PC-9 (cell line): Measurements from ENCODE around the gene MANEAL. TPM values are rescaled to one million over a fixed set of nuclear protein-coding genes. Genes with fewer than 3 reads are reported as not detected.

ENCODE experiments used
- BruUV-seq: library from RNA; stranded (reverse); fragments of 400-500 nt; replicated peaks from 2 replicates; lab custom pipeline; 2021; lab: Mats Ljungman, UMichigan
- CTCF ChIA-PET: fragments of 300-600 bp; sonication (Branson Sonifier 250); formaldehyde crosslinking; loops from one replicate; lab custom pipeline; 2022; ENCODE audit warnings: antibody characterized with exemption; lab: Charles Lee
- POLR2A ChIA-PET: fragments of 300-600 bp; sonication (Branson Sonifier 250); formaldehyde crosslinking; loops from one replicate; lab custom pipeline; 2022; ENCODE audit warnings: antibody characterized with exemption; ENCODE audit not compliant: unreplicated experiment; lab: Charles Lee
- DNase-seq, 2 experiments: peaks; one replicate each; pipeline versions ENCODE4 v3.0.0 to v3.0.0-alpha.2; 2015 to 2022; ENCODE audit warnings: mixed read lengths in 1 of 2
- H2AFZ ChIP-seq: fragments of 200-600 bp; sonication (generic); 2 replicates; pipeline ENCODE4 v1.8.1; 2017; ENCODE audit warnings: antibody characterized with exemption
- H3F3A ChIP-seq: fragments of 200-600 bp; sonication (generic); 2 replicates; pipeline ENCODE4 v1.8.1; 2017; ENCODE audit warnings: antibody characterized with exemption, mild to moderate bottlenecking, low read depth; ENCODE audit not compliant: insufficient read depth
- H3K27ac ChIP-seq: fragments of 200-600 bp; sonication (generic); 2 replicates; pipeline ENCODE4 v1.6.1; 2016; ENCODE audit warnings: mixed run types
- H3K27me3 ChIP-seq: fragments of 200-600 bp; sonication (generic); 2 replicates; pipeline ENCODE4 v1.6.1; 2016; ENCODE audit warnings: low read depth, mixed run types; ENCODE audit not compliant: insufficient read depth
- H3K36me3 ChIP-seq: fragments of 200-600 bp; sonication (generic); 2 replicates; pipeline ENCODE4 v1.6.1; 2016; ENCODE audit warnings: low read depth, mixed run types
- H3K4me1 ChIP-seq: fragments of 200-600 bp; sonication (generic); replicated peaks from 2 replicates; pipeline ENCODE4 v1.6.1; 2016; ENCODE audit warnings: mixed run types; ENCODE audit not compliant: insufficient read depth
- H3K4me2 ChIP-seq: fragments of 200-600 bp; sonication (generic); 2 replicates; pipeline ENCODE4 v1.6.1; 2017; ENCODE audit warnings: mixed run types
- H3K4me3 ChIP-seq: fragments of 200-600 bp; sonication (generic); 2 replicates; pipeline ENCODE4 v1.6.1; 2016; ENCODE audit warnings: mixed run types
- H3K79me2 ChIP-seq: fragments of 200-600 bp; sonication (generic); 2 replicates; pipeline ENCODE4 v1.6.1; 2017; ENCODE audit warnings: low read depth, mixed run types
- H3K9me2 ChIP-seq: fragments of 200-600 bp; sonication (generic); 2 replicates; pipeline ENCODE4 v1.8.1; 2017; ENCODE audit warnings: mild to moderate bottlenecking; ENCODE audit not compliant: insufficient read depth
- H3K9me3 ChIP-seq: fragments of 200-600 bp; sonication (generic); 2 replicates; pipeline ENCODE4 v1.8.1; 2016; ENCODE audit warnings: low read depth; ENCODE audit not compliant: insufficient read depth
- H4K20me1 ChIP-seq: fragments of 200-600 bp; sonication (generic); 2 replicates; pipeline ENCODE4 v1.8.1; 2017; ENCODE audit not compliant: insufficient read depth
- EZH2 ChIP-seq: fragments of 200-600 bp; sonication (generic); IDR thresholded peaks from 2 replicates; pipeline ENCODE4 v1.8.0; 2017; ENCODE audit warnings: antibody characterized with exemption, low read depth
- intact Hi-C: fragments of 100-400 bp; cut with micrococcal nuclease; formaldehyde crosslinking; loops from one replicate; pipeline ENCODE4 v1.10.0; 2022; ENCODE audit not compliant: unreplicated experiment
- total RNA-seq: library from RNA; stranded (reverse); gene quantifications from 2 replicates; pipeline ENCODE4 v1.2.3, GENCODE V29; 2021
- TF ChIP-seq, protein P1 (sequence below): fragments of 200-600 bp; sonication (generic); conservative IDR thresholded peaks from 2 replicates; pipeline ENCODE4 v1.6.1; 2017; ENCODE audit warnings: mixed run types, antibody characterized with exemption, mild to moderate bottlenecking, moderate library complexity

Gene MANEAL
- total RNA-seq, 1 experiment from 2014 or later, result 11.3 TPM

GRCh38 chr1:37809942-37810341, 16.3 kb downstream of the MANEAL start:
- CTCF ChIA-PET, result no interaction called here
- H3K79me2 ChIP-seq, result peaks cover 51% of the 10 kb centered on the region

GRCh38 chr1:37811027-37811655, 17.5 kb downstream of the MANEAL start:
- no peaks in the 10 kb centered on the region for H3K27me3 ChIP-seq
- no peak overlapping the region for H2AFZ ChIP-seq
- peaks cover 25% of the 10 kb centered on the region for H4K20me1 ChIP-seq
- BruUV-seq, result no TSS peak
- POLR2A ChIA-PET, result no interaction called here
- H3K27ac ChIP-seq, result no peak overlapping the region
- H3K9me3 ChIP-seq, result no peaks in the 10 kb centered on the region
- no peak overlapping the region for H3K4me3 ChIP-seq
- no peak overlapping the region for H3K4me2 ChIP-seq
- TF ChIP-seq EZH2, result no peak
- TF ChIP-seq, protein P1, sequence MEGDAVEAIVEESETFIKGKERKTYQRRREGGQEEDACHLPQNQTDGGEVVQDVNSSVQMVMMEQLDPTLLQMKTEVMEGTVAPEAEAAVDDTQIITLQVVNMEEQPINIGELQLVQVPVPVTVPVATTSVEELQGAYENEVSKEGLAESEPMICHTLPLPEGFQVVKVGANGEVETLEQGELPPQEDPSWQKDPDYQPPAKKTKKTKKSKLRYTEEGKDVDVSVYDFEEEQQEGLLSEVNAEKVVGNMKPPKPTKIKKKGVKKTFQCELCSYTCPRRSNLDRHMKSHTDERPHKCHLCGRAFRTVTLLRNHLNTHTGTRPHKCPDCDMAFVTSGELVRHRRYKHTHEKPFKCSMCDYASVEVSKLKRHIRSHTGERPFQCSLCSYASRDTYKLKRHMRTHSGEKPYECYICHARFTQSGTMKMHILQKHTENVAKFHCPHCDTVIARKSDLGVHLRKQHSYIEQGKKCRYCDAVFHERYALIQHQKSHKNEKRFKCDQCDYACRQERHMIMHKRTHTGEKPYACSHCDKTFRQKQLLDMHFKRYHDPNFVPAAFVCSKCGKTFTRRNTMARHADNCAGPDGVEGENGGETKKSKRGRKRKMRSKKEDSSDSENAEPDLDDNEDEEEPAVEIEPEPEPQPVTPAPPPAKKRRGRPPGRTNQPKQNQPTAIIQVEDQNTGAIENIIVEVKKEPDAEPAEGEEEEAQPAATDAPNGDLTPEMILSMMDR, result peak; percentile 85
- H3K9me2 ChIP-seq, result no peaks in the 10 kb centered on the region
- DNase-seq, result peak; percentile 72
- intact Hi-C loops, result no loop called here
- CTCF ChIA-PET, result no interaction called here
- H3K79me2 ChIP-seq, result peaks cover 39% of the 10 kb centered on the region
- peaks cover 28% of the 10 kb centered on the region for H3F3A ChIP-seq
- H3K36me3 ChIP-seq, result peaks cover 18% of the 10 kb centered on the region; the same call in 1 of the 2 replicates
- H3K4me1 ChIP-seq, result peaks cover 20% of the 10 kb centered on the region

More at GRCh38 chr1:37809942-37810341, 16.3 kb downstream of the MANEAL start:
- DNase-seq, result no peak
- 0 out of 2 replicates have a peak overlapping the region, but pooled peaks have one; percentile 86 for H3K4me2 ChIP-seq
- no peaks in the 10 kb centered on the region for H3K27me3 ChIP-seq
- no TSS peak for BruUV-seq
- H3K9me2 ChIP-seq, result no peaks in the 10 kb centered on the region
- H3K36me3 ChIP-seq, result peaks cover 30% of the 10 kb centered on the region
- no peak overlapping the region for H3K4me3 ChIP-seq
- H4K20me1 ChIP-seq, result peaks cover 34% of the 10 kb centered on the region
- TF ChIP-seq EZH2, result no peak
- TF ChIP-seq, protein P1, result no peak
- POLR2A ChIA-PET, result no interaction called here
- intact Hi-C loops, result loop anchor here (2.0 to 5.0 kb wide), 3 partner anchors 51 to 338 kb away; partner anchors contain the start of gene ZC3H12A
- peaks cover 20% of the 10 kb centered on the region for H3K4me1 ChIP-seq
- H3F3A ChIP-seq, result peaks cover 40% of the 10 kb centered on the region
- H2AFZ ChIP-seq, result no peak overlapping the region
- H3K9me3 ChIP-seq, result no peaks in the 10 kb centered on the region
- no peak overlapping the region for H3K27ac ChIP-seq

- Histone ChIP-seq H3K4me1 (peaks cover 11% of the 10 kb centered on the region), H3K9me2 (no peaks in the 10 kb centered on the region), H2AFZ (no peak overlapping the region), H3K27me3 (no peaks in the 10 kb centered on the region), H3K4me2 (no peak overlapping the region), H4K20me1 (peaks cover 13% of the 10 kb centered on the region; the same call in 1 of the 2 replicates), H3K9me3 (no peaks in the 10 kb centered on the region), H3K36me3 (peaks cover 16% of the 10 kb centered on the region), H3K79me2 (peaks cover 22% of the 10 kb centered on the region), H3F3A (peaks cover 20% of the 10 kb centered on the region), H3K4me3 (no peak overlapping the region), H3K27ac (no peak overlapping the region)
- CTCF ChIA-PET, result interaction anchor here (0.6 kb wide), 1 partner anchor 159 kb away, joined by 3 read pairs; no protein-coding TSS in a partner anchor
- no TSS peak for BruUV-seq
- no peak for TF ChIP-seq EZH2
- TF ChIP-seq, protein P1, result no peak
- intact Hi-C loops, result no loop called here
- POLR2A ChIA-PET, result interaction anchor here (0.6 kb wide), 1 partner anchor 33 kb away, joined by 5 read pairs; no protein-coding TSS in a partner anchor
- DNase-seq, result no peak
Measured at GRCh38 chr1:37813529-37814145, 20.0 kb downstream of the MANEAL start.
